Suppressor macrophage treated with lipopolysaccharide for 4 hours (primary cell): ENCODE data around the gene MSI2.
A peak's percentile ranks its signal among the peaks of the same experiment; 100 is the strongest.

Experiments used
- DNase-seq: peaks from one replicate; pipeline ENCODE4 v3.0.0-alpha.2; 2020

MSI2 gene

DNA sequence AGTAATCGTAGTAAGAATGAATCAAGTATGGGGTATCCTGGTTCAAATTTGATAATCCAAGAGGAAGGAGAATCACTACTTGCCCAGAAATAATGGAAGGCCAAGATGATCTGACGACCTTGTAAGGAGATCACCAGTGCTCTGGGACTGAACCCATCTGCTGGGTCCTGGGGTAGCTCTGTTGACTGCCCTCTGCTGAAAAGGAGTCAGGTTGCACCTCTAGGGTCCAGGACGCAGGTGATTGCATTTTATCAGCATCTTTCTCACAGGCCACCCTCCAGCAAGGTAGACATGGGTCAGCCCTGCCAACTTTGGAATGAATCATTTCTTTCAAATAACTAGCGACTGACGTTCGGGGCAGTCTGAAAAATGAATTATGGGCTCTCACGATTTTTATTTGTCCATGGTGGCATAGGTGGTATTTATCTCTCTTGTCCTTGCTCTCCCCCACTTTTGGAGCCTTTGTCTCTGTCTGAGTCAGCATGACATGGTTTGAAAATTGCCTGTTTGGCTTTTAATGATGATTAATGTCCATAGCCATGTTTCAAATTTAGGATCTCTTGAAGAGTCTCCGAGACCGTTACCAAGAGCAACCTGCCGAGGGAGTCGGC is 163.7 kb downstream of the MSI2 start:
- DNase-seq = no peak

DNA sequence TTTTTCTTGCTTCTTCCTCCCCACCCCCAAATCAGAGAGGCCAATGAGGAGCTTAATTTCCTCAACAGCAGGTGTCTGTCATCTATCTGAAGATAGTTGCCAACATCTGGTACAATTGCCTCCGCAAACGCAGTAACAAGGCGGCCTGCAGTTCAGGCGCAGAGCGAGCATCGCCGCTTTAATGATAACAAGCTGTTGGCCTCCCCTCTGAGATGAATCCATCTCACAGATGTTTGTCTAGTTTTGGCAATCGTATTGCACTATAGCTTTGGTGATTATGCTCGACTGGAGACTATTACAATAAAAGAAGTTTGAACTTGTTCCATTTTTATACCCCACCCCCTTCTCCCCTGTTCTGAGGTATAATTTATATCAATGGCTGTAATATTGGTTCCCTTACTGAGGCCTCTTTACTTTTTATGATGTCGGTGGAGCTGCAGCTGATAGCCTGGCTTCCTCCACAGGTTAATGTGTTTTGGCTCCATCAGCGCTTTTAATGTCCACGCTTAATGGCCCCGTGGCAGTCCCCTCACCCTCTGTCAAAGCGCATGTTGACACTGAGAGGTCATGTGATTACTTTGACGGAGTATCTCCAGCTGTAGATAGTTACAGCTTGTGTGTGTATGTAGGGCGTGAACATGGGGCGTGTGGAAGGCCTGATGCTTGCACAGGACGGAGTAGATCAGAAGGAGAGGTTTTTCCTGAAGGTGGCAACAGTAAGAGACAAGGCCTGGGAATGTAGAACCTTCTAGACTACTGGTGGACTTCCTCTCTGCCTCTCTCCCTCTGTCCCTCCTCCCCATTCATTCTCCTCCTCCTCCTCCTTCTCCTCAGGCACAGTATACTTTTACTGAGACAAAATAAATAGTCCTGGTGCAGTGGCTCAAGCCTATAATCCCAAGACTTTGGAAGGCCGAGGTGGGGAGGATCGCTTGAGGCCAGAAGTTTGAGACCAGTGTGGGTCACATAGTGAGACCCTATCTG is 164.7 kb downstream of the MSI2 start:
- DNase-seq = no peak

DNA sequence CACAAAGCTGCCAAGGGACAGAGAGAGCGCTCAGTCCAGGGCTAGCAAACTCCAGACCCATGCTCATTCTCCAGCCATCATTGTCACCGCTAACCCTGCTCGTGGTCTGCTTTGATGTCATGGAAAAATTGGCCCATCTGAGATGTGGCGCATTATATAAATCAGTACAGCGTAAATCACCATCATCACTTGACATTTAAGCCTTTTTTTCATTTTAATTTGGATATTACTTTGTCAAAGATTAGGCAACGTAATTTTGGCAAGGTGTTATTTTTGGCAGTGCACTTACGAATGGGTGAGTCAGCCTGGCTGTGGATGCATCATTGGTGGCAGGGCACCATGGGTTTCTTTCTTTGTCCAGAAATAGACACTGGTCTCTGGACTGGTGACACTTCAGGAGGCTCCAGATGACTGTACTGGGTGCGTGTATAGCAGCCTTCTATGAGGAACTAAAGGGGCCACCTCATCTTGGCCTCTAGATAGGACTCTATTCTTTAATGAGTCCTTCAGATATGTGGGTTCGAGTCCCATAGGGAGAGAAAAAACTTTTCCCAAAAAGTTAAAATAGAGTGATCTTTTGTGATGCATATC is 166.3 kb downstream of the MSI2 start:
- DNase-seq = peak; percentile 85

DNA sequence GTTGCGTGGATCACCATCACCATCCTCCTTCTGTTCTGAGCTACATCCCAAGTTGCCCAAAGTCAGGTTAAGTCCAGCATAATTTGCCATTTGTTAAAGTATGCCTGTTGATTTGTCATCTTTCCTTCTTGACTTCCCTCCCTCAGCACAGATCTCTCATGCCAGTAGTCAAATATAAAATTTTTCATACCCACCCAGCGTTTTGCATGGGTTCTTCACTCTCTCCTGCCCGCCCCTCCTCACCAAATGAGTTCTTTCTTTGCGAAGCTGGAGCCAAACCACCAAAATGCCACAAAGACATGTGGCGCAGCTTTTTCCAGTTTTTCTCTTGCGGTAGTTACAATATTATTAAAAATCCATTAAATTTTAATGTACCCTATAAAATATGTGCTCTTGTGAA is 167.2 kb downstream of the MSI2 start:
- DNase-seq = no peak

DNA sequence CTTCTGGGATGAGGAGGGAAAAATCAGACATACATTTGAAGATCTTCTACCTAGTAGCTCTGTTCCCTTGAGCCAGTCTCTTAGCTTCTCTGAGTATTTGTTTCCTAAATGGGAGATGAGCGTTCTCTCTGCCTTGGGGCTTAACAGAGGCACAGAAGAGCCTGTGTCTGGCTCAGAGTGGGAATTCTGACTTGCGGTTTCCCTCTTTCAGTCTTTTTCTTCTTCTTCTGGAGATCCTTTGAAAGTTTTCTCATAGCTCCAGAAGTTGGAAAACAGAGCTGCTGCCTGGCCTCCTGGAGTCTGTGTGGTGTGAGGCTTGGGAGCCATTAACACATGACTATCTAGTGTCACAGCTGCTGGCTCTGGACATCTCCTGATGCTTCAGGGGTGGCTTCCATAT is 167.9 kb downstream of the MSI2 start:
- DNase-seq = no peak

DNA sequence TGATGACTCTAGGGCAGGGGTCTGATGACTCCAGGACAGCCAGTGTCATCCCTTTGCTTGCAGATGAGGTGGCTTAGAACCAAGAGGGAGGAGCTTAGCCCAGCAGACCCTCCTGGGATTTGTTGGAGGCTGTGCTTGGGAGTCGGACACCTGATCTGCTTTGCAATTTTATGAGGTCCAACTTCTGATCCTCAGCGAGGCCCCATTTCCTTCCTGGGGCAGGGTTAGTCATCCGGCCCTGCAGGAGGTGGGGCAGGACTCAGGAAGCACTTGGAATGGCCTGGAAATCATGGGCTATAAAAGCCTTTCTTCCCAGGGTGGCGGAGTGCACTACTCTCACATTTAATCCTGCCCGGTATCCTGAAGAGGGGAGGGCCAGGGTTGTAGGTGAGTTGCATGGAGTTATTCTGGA is 168.5 kb downstream of the MSI2 start:
- no peak for DNase-seq

DNA sequence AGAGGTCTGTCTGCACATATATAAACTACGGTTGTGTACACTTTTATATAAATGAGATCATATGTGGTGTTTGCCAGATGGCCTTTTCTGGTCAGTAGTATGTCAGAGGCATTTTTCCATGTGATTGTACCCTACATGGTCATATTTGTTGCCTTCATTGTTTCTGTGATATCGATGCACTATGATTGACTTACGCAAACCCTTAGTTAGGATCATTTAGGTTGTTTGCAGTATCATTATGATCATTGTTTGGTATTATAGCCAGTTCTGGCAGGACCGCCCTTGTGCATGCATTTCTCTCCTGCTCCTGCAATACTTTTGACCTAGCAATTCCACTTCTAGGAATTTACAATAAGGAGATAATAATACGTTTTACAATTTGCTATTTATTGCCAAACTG is 169.1 kb downstream of the MSI2 start:
- no peak for DNase-seq

DNA sequence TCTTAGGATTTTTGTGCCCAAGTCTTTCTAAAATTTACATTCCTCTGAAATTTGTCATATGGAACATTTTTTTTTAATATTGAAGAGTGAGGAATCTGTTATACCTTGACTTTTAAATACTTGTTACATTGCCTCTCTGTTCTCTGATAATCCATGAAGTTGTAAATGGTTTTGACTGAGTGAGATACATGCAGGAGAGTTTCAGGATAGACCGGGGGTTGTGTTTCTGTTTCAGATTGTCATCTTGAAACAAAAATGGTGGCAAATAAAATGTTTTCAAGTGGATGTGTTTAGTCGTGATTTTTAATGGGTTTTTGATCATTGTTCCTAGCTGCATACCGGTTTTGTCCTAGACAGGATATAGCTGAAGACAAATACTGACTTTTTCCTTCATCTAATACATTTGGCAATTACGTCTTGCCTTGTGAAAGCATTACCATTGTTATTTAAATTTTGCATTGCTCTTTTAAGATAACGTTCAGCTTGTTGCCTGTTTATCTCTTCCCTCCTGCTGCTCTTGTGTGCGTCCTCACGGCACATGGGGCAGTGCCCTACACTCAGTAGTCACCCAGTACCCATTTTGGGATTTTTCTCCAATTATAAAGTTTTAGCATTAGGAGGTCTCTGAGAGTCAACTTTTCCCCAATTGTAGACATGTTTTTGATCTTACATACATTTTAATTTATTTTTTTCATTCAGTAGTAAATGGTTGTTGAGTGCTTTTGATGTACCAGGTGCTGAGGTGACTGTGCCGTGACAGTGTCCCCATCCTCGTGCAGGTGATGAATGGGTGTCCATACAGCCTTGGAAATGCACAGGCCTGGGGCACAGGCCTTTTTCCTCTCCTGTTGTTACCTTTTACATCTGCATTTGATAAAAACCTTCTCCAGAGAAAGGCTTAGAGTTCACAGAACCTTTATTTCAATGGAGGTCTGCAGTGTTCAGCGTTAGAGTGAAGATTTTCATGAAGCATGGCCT is 169.9 kb downstream of the MSI2 start:
- no peak for DNase-seq

DNA sequence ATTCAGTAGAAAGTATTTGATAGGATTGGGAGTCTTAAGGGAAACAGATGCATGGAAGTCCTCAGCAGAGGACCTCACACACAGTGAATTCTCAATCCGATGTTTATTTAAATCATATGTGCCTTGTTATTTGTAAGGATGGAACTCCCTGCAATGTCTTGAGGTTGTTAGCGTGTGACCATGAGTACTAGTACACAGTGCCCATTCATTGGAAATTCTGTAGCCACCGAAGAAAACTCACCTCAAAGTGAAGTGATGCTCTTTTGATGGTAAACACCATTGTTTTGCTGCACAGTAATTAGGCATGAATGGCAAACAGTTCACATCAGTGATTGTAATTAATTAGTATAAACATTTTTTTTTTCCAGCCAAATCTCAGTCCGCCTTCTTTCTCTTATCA is 173.6 kb downstream of the MSI2 start:
- no peak for DNase-seq

DNA sequence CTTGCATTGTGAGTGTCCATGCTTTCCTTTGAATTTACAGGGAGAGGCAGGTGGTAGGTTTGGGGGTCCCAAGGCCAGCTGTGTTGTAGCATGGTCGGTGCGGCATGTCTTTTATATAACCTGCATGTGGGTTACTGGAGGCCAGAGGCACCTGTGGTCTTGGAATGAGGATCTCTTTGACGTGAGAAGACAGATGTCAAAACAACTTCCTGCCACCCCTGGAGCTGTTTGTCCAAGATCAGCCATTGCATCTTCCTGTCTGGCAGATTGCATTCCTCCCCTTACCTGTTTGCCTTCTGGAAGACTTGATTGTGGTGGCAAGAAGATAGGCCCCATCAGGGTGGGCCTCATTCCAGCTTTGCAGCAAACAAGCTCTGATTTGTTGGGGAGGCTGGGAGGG is 175.1 kb downstream of the MSI2 start:
- DNase-seq = no peak

DNA sequence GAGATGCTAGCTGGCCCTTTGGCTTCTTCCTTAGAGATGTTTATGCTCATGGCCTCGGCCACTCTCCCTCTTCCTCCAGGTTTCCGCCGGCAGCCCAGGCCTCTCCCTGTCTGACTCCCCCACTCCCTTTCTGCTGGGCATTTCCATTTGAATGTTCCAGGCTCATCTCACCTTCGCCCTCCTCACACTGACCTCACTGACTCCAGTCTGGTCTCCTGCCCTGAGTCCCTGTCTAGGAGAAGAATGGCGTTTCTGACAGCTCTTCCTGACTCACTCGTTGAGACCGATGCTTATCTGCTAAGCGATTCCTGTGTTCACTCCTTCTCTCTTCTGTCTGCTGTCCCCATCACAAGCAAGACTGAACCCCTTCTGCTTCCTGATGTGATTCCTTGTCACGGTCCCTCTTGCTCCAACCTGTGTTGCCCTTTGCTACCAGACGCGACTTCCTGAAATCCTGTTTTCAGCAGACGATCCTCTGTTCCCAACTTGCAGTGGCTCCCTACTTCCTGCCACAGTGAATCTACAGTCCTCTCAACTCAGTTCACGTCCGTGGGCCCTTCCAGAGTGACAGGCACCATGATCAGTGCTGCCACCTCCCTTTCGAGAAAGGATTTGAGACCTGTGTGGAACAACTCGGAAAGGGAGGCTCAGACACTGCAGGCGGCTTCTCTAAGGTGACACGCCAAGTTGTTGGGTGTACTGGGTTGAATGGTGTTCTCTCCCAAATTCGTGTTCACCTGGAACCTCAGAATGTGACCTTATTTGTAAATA is 176.4 kb downstream of the MSI2 start:
- DNase-seq = no peak

DNA sequence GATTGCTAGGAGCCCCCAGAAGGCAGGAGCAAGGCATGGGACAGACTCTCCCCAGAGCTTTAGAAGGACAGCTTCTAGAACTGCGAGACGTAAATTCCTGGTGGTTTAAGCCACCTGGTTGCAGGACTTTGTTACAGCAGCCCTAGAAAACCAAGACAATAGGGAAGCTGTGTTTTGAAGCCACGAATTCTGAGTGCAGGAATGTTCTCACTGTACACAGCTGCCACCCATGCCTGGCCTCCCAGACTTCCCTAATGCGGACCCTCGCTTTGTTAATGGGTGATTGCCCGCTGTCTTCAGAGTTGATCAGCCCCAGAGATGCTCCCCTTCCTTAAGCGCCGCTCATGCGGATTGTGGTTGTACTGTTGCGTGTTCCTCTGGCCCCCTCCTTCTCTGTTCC is 177.1 kb downstream of the MSI2 start:
- no peak for DNase-seq

DNA sequence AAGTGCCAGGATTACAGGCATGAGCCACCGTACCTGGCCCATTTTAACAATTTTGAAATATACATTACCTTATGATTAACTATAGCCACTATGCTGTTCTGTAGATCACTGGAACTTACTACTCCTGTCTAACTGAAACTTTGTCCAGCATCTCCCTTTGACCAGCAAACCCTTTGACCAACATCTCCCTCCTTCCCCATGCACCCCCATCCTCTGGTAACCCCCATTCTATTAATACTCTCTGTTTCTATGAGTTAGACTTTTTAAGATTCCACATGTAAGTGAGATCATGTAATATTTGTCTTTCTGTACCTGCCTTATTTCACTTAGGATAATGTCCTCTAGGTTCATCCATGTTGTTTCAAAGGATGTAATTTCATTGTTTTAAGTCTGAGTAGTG is 178.0 kb downstream of the MSI2 start:
- no peak for DNase-seq

DNA sequence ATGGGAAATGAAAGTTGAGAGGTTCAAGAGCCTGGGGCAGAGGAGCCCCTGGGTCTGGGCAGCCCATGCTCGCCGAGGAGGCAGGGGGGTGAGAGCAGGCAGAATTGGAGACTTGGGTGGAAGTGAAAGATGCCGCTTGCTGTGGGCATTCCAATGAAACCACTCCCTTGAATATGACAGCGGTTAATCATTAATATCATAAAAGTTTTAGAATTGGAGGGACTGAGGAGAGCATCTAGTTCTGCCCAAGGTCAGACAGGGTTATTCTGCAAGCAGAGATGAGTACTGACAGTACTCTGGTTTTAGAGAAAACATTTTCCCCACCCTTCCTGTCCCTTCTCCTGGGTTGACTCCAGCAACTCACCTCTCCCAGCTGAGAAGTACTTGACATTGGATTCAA is 180.2 kb downstream of the MSI2 start:
- DNase-seq = no peak

DNA sequence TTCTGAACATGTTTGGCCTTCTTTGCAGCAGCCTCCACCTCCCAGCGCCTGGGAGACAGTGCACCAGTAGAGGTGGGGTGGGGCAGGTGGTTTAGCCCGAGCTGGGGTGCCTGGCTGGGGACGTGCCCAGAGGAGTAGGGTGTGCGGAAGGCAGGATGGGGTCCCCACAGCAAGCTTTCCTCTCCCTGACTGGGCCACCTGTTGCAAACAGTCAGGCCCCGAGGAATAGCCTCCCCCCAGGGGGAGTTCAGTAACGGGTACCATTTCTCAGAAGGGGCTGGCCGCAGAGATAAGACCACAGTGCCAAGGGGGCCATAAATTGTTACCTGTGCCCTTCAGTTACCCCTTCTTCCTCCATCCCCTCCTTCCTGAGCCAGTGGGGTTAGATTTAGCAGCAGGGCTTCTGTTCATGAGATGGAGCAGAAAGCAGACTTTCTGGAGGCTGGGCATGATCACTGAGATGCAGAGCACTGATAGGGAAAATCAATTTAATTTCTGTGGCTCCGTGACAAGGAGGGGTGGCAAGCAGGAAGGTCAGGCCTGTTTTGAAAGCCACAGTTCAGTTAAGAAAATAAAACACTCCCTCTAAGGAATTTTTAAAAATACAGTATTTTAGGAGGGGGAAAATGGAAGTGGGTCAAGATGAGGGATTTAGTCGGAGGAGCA is 181.9 kb downstream of the MSI2 start:
- no peak for DNase-seq

DNA sequence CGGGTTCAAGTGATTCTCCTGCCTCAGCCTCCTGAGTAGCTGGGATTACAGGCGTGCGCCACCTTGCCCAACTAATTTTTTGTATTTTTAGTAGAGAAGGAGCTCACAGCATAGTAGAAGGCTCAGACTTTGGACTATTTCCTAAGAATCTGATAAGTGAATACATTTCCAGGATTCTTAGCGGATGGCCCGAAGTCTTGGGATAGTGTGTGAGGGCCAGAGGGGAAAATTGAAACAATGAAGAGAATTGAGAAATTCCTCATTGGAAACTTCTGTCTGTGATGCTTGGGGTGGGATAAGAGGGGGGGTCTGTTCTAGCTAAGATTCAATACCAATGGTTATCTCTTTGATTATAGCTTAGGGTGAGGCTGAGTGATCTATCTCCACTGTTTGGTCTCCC is 183.3 kb downstream of the MSI2 start:
- no peak for DNase-seq

DNA sequence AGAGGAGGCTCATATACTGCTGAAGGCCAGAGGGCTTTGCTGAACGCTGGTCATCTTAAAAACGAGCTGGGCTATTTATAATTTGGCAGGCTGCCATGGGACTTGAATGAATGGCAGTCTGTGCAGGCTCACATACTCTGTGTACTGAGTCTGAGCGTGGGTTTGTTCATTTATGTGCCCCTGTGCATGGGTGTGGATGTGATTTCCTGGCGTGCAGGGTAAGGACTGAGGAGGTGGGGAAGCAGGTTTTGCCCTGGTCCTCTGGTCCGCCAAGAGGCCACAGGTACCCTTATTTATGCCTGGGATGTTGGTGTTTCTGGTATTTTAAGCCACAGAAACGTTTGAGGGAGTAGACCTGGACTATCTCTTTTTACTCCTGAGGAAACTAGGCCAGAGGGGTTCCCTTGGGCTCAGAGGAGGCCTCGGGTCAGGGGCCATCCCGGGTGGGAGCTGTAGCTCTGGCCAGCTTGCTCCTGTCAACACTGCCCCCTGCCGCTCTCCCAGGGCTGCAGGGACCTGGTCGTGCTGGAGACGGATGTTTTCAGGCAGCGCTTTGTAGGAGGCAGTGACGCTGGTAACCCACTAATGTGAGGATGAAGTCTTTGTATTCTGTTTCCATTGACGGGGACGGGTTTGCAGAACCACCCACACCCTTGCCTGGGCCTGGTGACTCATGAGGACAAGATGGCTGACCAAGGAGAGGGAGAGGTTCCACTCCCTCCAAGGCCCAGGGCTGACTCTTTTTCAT is 184.4 kb downstream of the MSI2 start:
- DNase-seq = peak; percentile 86

DNA sequence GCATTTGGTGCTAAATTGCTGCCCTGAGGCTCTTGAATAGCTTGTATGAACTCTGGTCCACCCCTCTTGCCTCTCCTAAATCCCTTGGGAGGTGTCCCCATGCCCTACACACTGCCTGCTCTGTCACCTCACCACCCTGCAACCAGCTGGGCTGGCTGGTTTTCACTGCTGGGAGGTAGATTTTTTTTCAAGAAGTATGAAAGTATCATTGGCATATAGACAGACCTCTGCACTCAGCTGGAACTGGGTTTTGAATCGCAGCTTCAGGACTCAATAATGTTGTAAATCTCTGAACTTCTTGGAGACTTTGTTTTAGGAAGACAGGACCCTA is 184.9 kb downstream of the MSI2 start:
- DNase-seq = no peak

DNA sequence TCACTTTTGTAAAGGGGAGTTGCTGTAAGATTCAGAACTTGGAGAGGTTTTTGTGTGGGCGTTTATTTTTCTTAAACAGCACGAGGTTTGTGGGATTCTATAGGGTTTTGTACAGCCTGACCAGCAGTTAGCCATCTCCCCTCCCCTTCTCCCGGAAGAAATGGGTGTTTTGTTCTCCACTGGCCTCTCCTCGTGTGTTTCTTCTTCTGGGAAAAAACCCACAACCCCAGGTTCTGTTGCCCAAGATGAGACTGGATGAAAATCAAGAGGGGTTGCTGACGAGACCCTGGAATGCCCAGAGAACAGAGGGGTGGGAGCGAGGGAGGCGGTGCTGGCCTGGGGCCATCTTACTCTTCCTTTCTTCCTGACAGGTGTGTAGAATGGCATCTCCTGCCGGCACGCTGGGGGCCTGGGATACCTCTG is 186.1 kb downstream of the MSI2 start:
- peak; percentile 41 for DNase-seq

DNA sequence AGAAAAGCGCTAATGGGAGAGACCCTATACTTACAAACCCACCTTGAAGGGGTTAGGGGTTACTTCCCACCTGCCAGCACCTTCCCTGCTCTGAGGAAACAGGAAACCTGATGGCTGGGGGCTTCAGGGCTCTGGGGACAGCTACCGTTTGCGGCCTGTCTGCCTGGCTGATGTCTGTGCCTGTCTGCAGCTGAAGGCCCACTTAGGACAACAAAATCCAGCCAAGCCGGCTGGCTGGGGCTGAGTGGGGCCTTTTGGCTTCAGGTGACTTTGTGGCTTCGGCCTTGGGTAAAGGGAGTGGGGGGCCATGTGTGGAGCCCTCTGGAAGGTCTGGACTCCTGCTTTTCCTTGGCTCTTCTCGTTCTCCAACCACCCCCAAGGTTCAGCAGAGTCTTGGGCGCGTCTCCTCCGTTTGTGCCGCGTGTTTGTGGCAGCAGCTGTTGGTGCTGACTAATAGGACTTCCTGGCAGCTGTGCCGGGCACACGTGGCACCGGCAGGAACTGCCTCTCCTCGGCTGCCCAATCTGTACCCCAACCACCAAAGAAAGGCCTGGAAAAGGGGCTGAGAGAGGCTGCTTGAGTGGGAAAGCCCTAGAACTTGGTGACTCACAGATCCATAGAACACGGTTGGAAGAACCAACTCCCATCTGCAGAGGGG is 186.7 kb downstream of the MSI2 start:
- peak; percentile 70 for DNase-seq
